Stomach (tissue), 9 donors: ENCODE measurements around the gene CPLX1. TPM values are rescaled to one million over a fixed set of nuclear protein-coding genes. Genes with fewer than 3 reads are reported as not detected.

ENCODE experiments used
- DNase-seq, 2 donors: peaks; one replicate each; pipeline versions ENCODE4 v3.0.0 to v3.0.0-alpha.2; 2013 to 2019
- H3K27ac ChIP-seq, 5 donors: fragments of 200-600 bp in 4 of 5; sonication (generic) in 4 of 5; one replicate each; pipeline ENCODE4 v1.5.1; 2013 to 2019; ENCODE audit warnings: mild to moderate bottlenecking in 1 of 5, moderate library complexity in 1 of 5
- H3K27me3 ChIP-seq, 3 donors: fragments of 200-600 bp; sonication (generic); one replicate each; pipeline ENCODE4 v1.5.1; 2017 to 2019; ENCODE audit warnings: mixed run types in 1 of 3
- H3K36me3 ChIP-seq, 4 donors: fragments of 200-600 bp; sonication (generic); 1 replicate in 3 of 4; 2 replicates in 1 of 4; pipeline ENCODE4 v1.5.1; 2016 to 2019
- H3K4me1 ChIP-seq, 4 donors: fragments of 200-600 bp; sonication (generic); one replicate each; pipeline ENCODE4 v1.5.1; 2016 to 2019
- H3K4me3 ChIP-seq, 4 donors: fragments of 200-600 bp; sonication (generic) in 3 of 4; one replicate each; pipeline ENCODE4 v1.5.1; 2016 to 2019; ENCODE audit warnings: mild to moderate bottlenecking in 1 of 4
- H3K9me3 ChIP-seq, 4 donors: fragments of 200-600 bp; sonication (generic); one replicate each; pipeline ENCODE4 v1.5.1; 2016 to 2019
- EP300 ChIP-seq: sonication (generic); formaldehyde crosslinking; IDR thresholded peaks from one replicate; pipeline ENCODE4 v1.6.1; 2017; ENCODE audit warnings: antibody characterized with exemption
- POLR2A ChIP-seq, 4 donors: fragments of 450-650 bp; IDR thresholded peaks; one replicate each; pipeline ENCODE4 v1.6.1; 2016; ENCODE audit warnings: antibody characterized with exemption in 4 of 4, control low read depth in 2 of 4, mild to moderate bottlenecking in 1 of 4, moderate library complexity in 1 of 4
- POLR2AphosphoS5 ChIP-seq, 3 donors: sonication (generic); formaldehyde crosslinking; IDR thresholded peaks; one replicate each; pipeline ENCODE4 v1.6.1; 2016; ENCODE audit warnings: antibody characterized with exemption in 3 of 3
- WGBS, 5 donors: extraction: QIAGEN DNeasy Blood & Tissue Kit in 3 of 5; methylation state at CpG; one replicate each; pipeline versions ENCODE4 v1.1.5 to v1.1.7; 2013 to 2018; 5-methylcytosine and 5-hydroxymethylcytosine counted together
- intact Hi-C: fragments of 100-400 bp; cut with DNase I; formaldehyde crosslinking; loops from one replicate; pipeline ENCODE4 v1.15.1; 2023; ENCODE audit warnings: low total_unique reads
- polyA plus RNA-seq, 3 donors: library from polyadenylated mRNA; stranded (reverse); fragments of 200-250 nt; gene quantifications; one replicate each; pipeline ENCODE4 v1.2.3, GENCODE V29; 2013
- total RNA-seq, 5 donors: library from RNA; depleted of rRNA; stranded (reverse); fragments of >200 nt; gene quantifications; one replicate each; pipeline versions ENCODE4 v1.1.0 to v1.2.3, GENCODE V29; 2014 to 2016
- TF ChIP-seq, protein P1 (sequence below), 7 experiments: fragments of 450-650 bp in 4 of 7; fragments of 200-600 bp in 3 of 7; sonication (generic) in 3 of 7; IDR thresholded peaks; one replicate each; pipeline ENCODE4 v1.5.1; 2016 to 2019; ENCODE audit warnings: antibody characterized with exemption in 7 of 7, control low read depth in 2 of 7, mild to moderate bottlenecking in 1 of 7
- donor health status: healthy with polysubstance abuse.
- donor health status: Bipolar disorder and iron deficiency.
- donor health status: healthy.

The CPLX1 gene
- total and polyA plus RNA-seq, 8 donors: 0.37 to 2.9 (median 1.9) TPM; not detected in 3

DNA sequence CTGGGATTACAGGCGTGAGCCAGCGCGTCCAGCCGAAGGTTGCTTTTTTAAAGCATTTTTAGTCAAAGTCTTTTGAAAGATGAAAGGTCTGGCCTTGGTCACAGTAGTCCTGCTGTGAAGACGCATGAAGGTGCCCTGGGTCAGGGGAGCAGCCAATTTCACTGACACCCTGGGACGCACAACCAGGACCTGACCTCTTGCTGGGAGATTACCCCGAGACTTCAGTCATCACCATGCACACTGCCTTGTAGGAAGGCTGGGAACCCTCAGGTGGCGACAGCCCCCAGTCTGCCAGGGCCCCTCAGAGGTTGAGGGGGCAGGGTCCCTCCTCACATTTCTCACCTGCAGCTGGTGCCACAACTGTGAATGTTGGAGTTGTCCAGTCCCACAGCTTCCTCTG, 53.2 kb downstream of the CPLX1 start:
- Histone ChIP-seq H3K36me3 (peaks cover 38 to 96% (median 93%) of the 10 kb centered on the region in 4 donors), H3K27me3 (no peaks in the 10 kb centered on the region), H3K4me3 (no peak overlapping the region), H3K9me3 (no peaks in the 10 kb centered on the region), H3K4me1 (peaks cover 23 to 80% (median 54%) of the 10 kb centered on the region in 4 donors), H3K27ac (peak overlapping the region in 4 of 5 donors; percentile 4 to 49 (median 38))
- no peak for DNase-seq
- intact Hi-C loops: no loop called here
- TF ChIP-seq EP300: no peak
- TF ChIP-seq, protein P1, sequence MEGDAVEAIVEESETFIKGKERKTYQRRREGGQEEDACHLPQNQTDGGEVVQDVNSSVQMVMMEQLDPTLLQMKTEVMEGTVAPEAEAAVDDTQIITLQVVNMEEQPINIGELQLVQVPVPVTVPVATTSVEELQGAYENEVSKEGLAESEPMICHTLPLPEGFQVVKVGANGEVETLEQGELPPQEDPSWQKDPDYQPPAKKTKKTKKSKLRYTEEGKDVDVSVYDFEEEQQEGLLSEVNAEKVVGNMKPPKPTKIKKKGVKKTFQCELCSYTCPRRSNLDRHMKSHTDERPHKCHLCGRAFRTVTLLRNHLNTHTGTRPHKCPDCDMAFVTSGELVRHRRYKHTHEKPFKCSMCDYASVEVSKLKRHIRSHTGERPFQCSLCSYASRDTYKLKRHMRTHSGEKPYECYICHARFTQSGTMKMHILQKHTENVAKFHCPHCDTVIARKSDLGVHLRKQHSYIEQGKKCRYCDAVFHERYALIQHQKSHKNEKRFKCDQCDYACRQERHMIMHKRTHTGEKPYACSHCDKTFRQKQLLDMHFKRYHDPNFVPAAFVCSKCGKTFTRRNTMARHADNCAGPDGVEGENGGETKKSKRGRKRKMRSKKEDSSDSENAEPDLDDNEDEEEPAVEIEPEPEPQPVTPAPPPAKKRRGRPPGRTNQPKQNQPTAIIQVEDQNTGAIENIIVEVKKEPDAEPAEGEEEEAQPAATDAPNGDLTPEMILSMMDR (IDR thresholded peaks at IDR 0.05): no peak
- no peak for TF ChIP-seq POLR2A (IDR thresholded peaks at IDR 0.05)
- no peak for TF ChIP-seq POLR2AphosphoS5 (IDR thresholded peaks at IDR 0.05)
- WGBS, 5 donors: 70 to 84% (median 79%) methylated on average over 5 to 8 of the region's 8 CpGs

DNA sequence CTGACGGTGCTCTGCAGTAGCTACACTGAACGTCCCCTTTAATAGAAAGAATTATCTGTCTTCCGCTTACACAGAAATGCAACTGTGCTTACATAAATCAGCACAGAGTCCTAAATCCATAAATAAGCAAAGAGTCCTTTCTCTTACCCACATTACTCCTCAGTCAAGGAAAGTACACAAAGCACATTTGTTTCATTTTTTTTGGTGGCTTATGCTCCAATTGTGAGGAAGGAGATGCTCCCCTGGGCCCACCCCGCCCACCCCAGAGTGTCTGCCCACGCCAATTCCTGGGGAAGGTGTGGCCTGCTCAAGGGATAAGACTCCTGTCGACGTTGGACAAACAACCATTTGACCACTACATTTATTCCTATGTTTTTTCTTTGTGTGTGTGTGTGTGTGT, 53.8 kb downstream of the CPLX1 start:
- 30 to 48% (median 39%) methylated on average over 7 of the region's 7 CpGs for WGBS, 5 donors
- intact Hi-C loops: no loop called here
- no peak for DNase-seq
- Histone ChIP-seq H3K27me3 (no peaks in the 10 kb centered on the region), H3K4me1 (peaks cover 23 to 73% (median 51%) of the 10 kb centered on the region in 4 donors), H3K4me3 (no peak overlapping the region), H3K36me3 (peaks cover 44 to 98% (median 93%) of the 10 kb centered on the region in 4 donors), H3K9me3 (no peaks in the 10 kb centered on the region), H3K27ac (peak overlapping the region in 4 of 5 donors; percentile 33 to 52 (median 42))
- TF ChIP-seq EP300 (no peak), POLR2AphosphoS5 (IDR thresholded peaks at IDR 0.05) (no peak), POLR2A (IDR thresholded peaks at IDR 0.05) (no peak)
- TF ChIP-seq, protein P1 (IDR thresholded peaks at IDR 0.05): no peak

DNA sequence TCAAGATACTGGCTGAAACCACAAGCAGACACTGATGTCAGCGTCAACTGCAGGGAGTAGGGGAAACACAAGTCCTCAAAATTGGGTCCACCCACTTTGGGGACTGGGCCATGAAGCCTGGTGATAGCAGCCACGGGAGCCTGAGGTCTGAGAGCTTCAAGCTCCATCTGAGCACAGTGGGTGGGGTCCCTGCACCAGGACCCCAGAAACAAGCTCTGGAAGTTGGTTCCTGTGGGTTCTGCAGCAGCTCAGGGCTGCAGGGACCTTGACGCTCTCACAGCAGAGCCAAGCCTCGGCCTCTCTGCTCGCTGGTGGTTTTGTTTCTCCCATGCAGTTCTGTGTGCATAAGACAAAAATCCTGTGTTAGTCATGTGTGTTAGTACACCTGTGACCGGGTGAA, 54.5 kb downstream of the CPLX1 start:
- peaks cover 23 to 67% (median 48%) of the 10 kb centered on the region in 4 donors for H3K4me1 ChIP-seq
- no peaks in the 10 kb centered on the region for H3K9me3 ChIP-seq
- peak overlapping the region in 4 of 5 donors; percentile 33 to 52 (median 42) for H3K27ac ChIP-seq
- 40 to 52% (median 49%) methylated on average over 6 of the region's 6 CpGs for WGBS, 5 donors
- H3K4me3 ChIP-seq: no peak overlapping the region
- H3K27me3 ChIP-seq: no peaks in the 10 kb centered on the region
- intact Hi-C loops: no loop called here
- H3K36me3 ChIP-seq: peaks cover 41 to 98% (median 93%) of the 10 kb centered on the region in 4 donors
- no peak for DNase-seq
- no peak for TF ChIP-seq POLR2A (IDR thresholded peaks at IDR 0.05)
- no peak for TF ChIP-seq EP300
- TF ChIP-seq POLR2AphosphoS5 (IDR thresholded peaks at IDR 0.05): no peak
- TF ChIP-seq, protein P1 (IDR thresholded peaks at IDR 0.05): no peak

DNA sequence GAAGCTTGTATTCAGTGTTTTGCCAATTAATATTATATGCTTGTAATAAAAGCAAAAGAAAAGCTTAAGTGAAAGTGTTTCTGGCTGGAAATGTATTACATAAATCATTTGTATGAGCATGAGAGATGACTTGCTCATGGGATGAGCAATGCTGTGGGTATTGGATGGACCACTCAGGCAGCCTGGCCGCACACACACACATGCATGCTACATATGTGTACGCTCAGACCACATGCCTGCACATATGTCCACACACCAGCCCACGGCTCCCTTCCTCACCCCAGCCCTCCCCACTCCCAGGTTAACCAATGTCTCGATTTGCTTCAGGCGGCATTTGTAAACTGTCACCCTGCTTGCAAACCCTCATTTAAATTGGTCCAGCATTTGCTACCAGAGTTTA, 55.9 kb downstream of the CPLX1 start:
- peaks cover 23 to 52% (median 41%) of the 10 kb centered on the region in 4 donors for H3K4me1 ChIP-seq
- no peak for DNase-seq
- H3K27me3 ChIP-seq: no peaks in the 10 kb centered on the region
- H3K4me3 ChIP-seq: no peak overlapping the region
- intact Hi-C loops: no loop called here
- H3K9me3 ChIP-seq: peaks cover 0 to 4% (median 0%) of the 10 kb centered on the region in 4 donors
- H3K36me3 ChIP-seq: peaks cover 32 to 98% (median 93%) of the 10 kb centered on the region in 4 donors
- TF ChIP-seq EP300 (no peak), POLR2A (IDR thresholded peaks at IDR 0.05) (no peak)
- TF ChIP-seq, protein P1 (IDR thresholded peaks at IDR 0.05): no peak
- WGBS, 5 donors: 91 to 96% (median 94%) methylated on average over 5 of the region's 5 CpGs
- no peak overlapping the region for H3K27ac ChIP-seq
